Measurements from ENCODE around the gene IL21. TPM values are rescaled to one million over a fixed set of nuclear protein-coding genes. Genes with fewer than 3 reads are reported as not detected.

IL21 gene
- total RNA-seq, 2 experiments from 2014 or later: not detected

- H3K27me3 Mint-ChIP-seq: peaks cover 9% of the 10 kb centered on the region
- peak overlapping the region; percentile 3 for H3K27ac Mint-ChIP-seq
- peaks cover 6% of the 10 kb centered on the region for H3K4me1 Mint-ChIP-seq
- no peaks in the 10 kb centered on the region for H3K9me3 Mint-ChIP-seq
- no peaks in the 10 kb centered on the region for H3K36me3 Mint-ChIP-seq
- no peak overlapping the region for H3K4me3 Mint-ChIP-seq
- no peak for DNase-seq
These were observed 3.8 kb downstream of the IL21 start for GRCh38 chr4:122616915-122617596.

- peaks cover 6% of the 10 kb centered on the region for H3K4me1 Mint-ChIP-seq
- no peak overlapping the region for H3K4me3 Mint-ChIP-seq
- no peaks in the 10 kb centered on the region for H3K36me3 Mint-ChIP-seq
- no peak for DNase-seq
- no peak overlapping the region for H3K27ac Mint-ChIP-seq
- peaks cover 3% of the 10 kb centered on the region for H3K27me3 Mint-ChIP-seq
- H3K9me3 Mint-ChIP-seq: no peaks in the 10 kb centered on the region
These were observed 6.2 kb downstream of the IL21 start for GRCh38 chr4:122614621-122615020.

GRCh38 chr4:122612540-122612939 is 8.3 kb downstream of the IL21 start:
- H3K27ac Mint-ChIP-seq: no peak overlapping the region
- no peak overlapping the region for H3K4me3 Mint-ChIP-seq
- no peak for DNase-seq
- no peaks in the 10 kb centered on the region for H3K9me3 Mint-ChIP-seq
- no peaks in the 10 kb centered on the region for H3K36me3 Mint-ChIP-seq
- H3K4me1 Mint-ChIP-seq: peaks cover 4% of the 10 kb centered on the region
- H3K27me3 Mint-ChIP-seq: peaks cover 3% of the 10 kb centered on the region

GRCh38 chr4:122606364-122607043 is 14.4 kb downstream of the IL21 start:
- Mint-ChIP-seq H3K4me3 (no peak overlapping the region), H3K27me3 (peaks cover 14% of the 10 kb centered on the region), H3K27ac (no peak overlapping the region)

GRCh38 chr4:122604146-122604545 is 16.7 kb downstream of the IL21 start:
- Mint-ChIP-seq H3K36me3 (no peaks in the 10 kb centered on the region), H3K4me1 (peaks cover 7% of the 10 kb centered on the region), H3K27me3 (peaks cover 23% of the 10 kb centered on the region), H3K9me3 (no peaks in the 10 kb centered on the region), H3K27ac (no peak overlapping the region), H3K4me3 (no peak overlapping the region)
- DNase-seq: no peak

More at GRCh38 chr4:122606364-122607043, 14.4 kb downstream of the IL21 start:
- Mint-ChIP-seq H3K4me1 (peaks cover 7% of the 10 kb centered on the region), H3K36me3 (no peaks in the 10 kb centered on the region), H3K9me3 (no peaks in the 10 kb centered on the region)
- DNase-seq: no peak

GRCh38 chr4:122603156-122603574 is 17.7 kb downstream of the IL21 start:
- Mint-ChIP-seq H3K4me3 (no peak overlapping the region), H3K9me3 (no peaks in the 10 kb centered on the region), H3K27me3 (peaks cover 23% of the 10 kb centered on the region), H3K4me1 (peaks cover 7% of the 10 kb centered on the region), H3K27ac (no peak overlapping the region), H3K36me3 (no peaks in the 10 kb centered on the region)
- DNase-seq: no peak

GRCh38 chr4:122602277-122603142 is 18.4 kb downstream of the IL21 start:
- no peak for DNase-seq
- no peaks in the 10 kb centered on the region for H3K36me3 Mint-ChIP-seq
- peaks cover 23% of the 10 kb centered on the region for H3K27me3 Mint-ChIP-seq
- no peak overlapping the region for H3K27ac Mint-ChIP-seq
- peaks cover 7% of the 10 kb centered on the region for H3K4me1 Mint-ChIP-seq
- H3K9me3 Mint-ChIP-seq: no peaks in the 10 kb centered on the region
- no peak overlapping the region for H3K4me3 Mint-ChIP-seq

- no peaks in the 10 kb centered on the region for H3K36me3 Mint-ChIP-seq
- DNase-seq: no peak
- no peaks in the 10 kb centered on the region for H3K9me3 Mint-ChIP-seq
- H3K27me3 Mint-ChIP-seq: peaks cover 8% of the 10 kb centered on the region
- H3K27ac Mint-ChIP-seq: no peak overlapping the region
- no peak overlapping the region for H3K4me3 Mint-ChIP-seq
- H3K4me1 Mint-ChIP-seq: peaks cover 3% of the 10 kb centered on the region
These were observed 29.7 kb downstream of the IL21 start for GRCh38 chr4:122591196-122591595.

- H3K9me3 Mint-ChIP-seq: no peaks in the 10 kb centered on the region
- DNase-seq: no peak
- H3K4me1 Mint-ChIP-seq: peaks cover 17% of the 10 kb centered on the region
- no peaks in the 10 kb centered on the region for H3K27me3 Mint-ChIP-seq
- no peak overlapping the region for H3K27ac Mint-ChIP-seq
- no peak overlapping the region for H3K4me3 Mint-ChIP-seq
- H3K36me3 Mint-ChIP-seq: no peaks in the 10 kb centered on the region
These were observed 32.2 kb downstream of the IL21 start for GRCh38 chr4:122588453-122589238.

- peak overlapping the region; percentile 12 for H3K4me3 Mint-ChIP-seq
- peaks cover 6% of the 10 kb centered on the region for H3K27me3 Mint-ChIP-seq
- DNase-seq: no peak
- H3K27ac Mint-ChIP-seq: peak overlapping the region; percentile 90
- peaks cover 23% of the 10 kb centered on the region for H3K4me1 Mint-ChIP-seq
- H3K9me3 Mint-ChIP-seq: no peaks in the 10 kb centered on the region
- no peaks in the 10 kb centered on the region for H3K36me3 Mint-ChIP-seq
These were observed 36.3 kb downstream of the IL21 start for GRCh38 chr4:122584519-122584918.

GRCh38 chr4:122583906-122584305 is 37.0 kb downstream of the IL21 start:
- Mint-ChIP-seq H3K36me3 (no peaks in the 10 kb centered on the region), H3K4me1 (peaks cover 28% of the 10 kb centered on the region), H3K9me3 (no peaks in the 10 kb centered on the region), H3K27ac (peak overlapping the region; percentile 90), H3K27me3 (peaks cover 6% of the 10 kb centered on the region), H3K4me3 (peak overlapping the region; percentile 42)
- DNase-seq: no peak

- Mint-ChIP-seq H3K27me3 (peaks cover 16% of the 10 kb centered on the region), H3K4me3 (peak overlapping the region; percentile 65), H3K4me1 (peaks cover 31% of the 10 kb centered on the region), H3K27ac (peak overlapping the region; percentile 86), H3K9me3 (peaks cover 3% of the 10 kb centered on the region), H3K36me3 (no peaks in the 10 kb centered on the region)
- DNase-seq: peak; percentile 55
These were observed 42.8 kb downstream of the IL21 start for GRCh38 chr4:122577808-122578781.

GRCh38 chr4:122577189-122577553 is 43.7 kb downstream of the IL21 start:
- Mint-ChIP-seq H3K36me3 (no peaks in the 10 kb centered on the region), H3K4me1 (peaks cover 29% of the 10 kb centered on the region), H3K27ac (peak overlapping the region; percentile 47), H3K27me3 (peaks cover 14% of the 10 kb centered on the region), H3K9me3 (peaks cover 4% of the 10 kb centered on the region), H3K4me3 (peak overlapping the region; percentile 12)
- DNase-seq: no peak

All from activated naive CD8-positive, alpha-beta T cell treated with anti-CD3 and anti-CD28 coated beads for 36 hours (primary cell).